NCI-H1105 (cell line): ENCODE data around the gene MAPK8.
"Not testable (repeated sequence)": the region's sequence is repeated elsewhere in the genome, so short reads cannot be mapped to it uniquely, and the experiment has no call there.

Source experiments
- DNase-seq: peaks from one replicate; lab custom pipeline; 2025; lab: John Stamatoyannopoulos, UW

Gene MAPK8

GRCh38 chr10:48306265-48306869 is at the start of gene MAPK8:
MAPK8 (plus strand) TSS chr10:48306677; CDS start chr10:48401661, 94,984 bp downstream.
- DNase-seq, result peak; percentile 71

DNA sequence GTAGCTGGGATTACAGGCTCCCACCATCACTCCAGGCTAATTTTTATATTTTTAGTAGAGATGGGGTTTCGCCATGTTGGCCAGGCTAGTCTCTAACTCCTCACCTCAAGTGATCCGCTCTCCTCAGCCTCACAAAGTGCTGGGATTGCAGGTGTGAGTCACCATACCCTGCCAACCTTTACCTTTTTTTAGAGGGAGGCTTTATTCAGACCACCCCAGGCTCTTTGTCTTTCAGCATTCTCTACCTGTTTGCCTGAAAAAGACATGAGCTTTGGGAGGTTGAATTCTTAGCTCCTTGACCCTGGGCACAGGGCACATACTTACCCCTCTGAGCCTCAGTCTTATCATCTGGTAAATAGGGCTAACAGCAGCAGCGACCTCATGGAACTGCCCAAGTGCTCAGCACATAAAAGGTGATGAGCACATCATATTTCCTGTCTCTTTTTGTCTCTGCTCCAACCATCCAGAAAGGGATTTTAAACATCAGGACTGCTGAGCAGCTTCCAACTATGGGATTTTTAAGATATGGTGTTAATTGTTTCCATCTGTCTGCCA is 49.0 kb upstream of the MAPK8 start:
- DNase-seq, result no peak

DNA sequence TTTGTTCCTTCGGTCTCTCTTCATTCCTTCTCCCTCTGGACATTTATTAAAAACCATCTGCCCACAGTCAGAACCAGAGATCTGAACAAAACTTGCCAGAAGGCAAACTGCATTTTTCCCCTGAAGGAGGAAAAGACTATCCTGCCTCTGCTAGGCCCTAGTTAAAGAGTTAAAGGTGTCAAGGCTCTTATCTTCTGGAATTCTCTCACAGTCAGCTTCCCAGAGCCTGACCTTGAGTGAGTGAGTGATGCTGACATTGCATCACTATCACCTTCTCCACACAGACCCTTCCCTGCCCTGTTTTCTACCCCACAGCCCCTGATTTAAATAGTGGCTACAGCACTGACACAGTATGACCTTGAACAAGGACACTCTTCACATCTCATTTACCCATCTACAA is 48.4 kb upstream of the MAPK8 start:
- no peak for DNase-seq

DNA sequence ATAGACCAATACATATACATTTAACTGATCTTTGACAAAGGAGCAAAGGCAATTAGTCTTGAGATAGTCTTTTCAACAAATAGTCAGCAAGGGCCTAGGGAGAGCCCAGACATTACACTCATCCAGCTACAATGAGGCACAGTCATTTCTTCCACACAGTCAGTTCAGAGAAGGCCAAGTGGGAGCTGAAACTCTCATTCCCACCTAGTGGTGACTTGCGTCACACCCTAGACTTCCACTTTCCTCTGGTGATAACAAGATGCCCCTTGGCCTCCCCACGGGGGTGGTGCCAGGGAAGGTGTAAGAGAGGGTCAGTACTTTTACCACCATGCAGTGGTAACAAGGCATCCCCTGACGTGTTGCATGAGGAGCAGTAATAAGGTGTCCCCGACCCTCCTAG is 39.9 kb upstream of the MAPK8 start:
- DNase-seq, result no peak

DNA sequence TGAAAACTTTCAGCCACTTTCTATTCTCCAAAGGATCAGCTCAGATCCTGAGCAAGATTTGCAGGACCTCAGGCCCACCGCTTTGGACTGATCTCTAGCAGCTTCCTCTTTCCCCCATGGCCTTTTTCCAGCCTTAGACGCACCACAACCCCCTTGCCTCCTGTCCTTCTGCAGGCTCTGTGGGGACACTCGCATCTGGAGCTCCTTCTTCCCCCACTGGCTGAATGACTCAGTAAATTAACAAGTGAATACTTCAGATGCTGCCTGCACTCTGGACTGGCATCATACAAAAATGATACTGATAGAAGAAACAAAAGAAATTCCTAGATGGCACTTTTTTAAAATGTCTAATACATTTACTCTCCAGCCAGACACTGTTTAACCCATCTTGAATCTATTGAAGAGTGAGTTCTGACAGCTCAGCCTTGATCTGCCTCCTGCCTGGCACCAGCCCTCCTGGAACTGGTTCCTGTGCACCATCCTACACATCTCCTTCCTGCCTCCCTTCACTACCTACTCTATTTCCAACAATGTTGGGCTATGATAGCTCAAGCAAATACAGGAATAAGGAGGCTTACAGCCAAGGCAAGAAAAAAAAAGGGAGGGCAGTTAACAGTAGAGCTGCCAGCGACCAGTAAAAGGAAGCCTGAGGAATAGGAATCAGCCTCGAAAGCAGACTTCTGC is 35.3 kb upstream of the MAPK8 start:
- no peak for DNase-seq

DNA sequence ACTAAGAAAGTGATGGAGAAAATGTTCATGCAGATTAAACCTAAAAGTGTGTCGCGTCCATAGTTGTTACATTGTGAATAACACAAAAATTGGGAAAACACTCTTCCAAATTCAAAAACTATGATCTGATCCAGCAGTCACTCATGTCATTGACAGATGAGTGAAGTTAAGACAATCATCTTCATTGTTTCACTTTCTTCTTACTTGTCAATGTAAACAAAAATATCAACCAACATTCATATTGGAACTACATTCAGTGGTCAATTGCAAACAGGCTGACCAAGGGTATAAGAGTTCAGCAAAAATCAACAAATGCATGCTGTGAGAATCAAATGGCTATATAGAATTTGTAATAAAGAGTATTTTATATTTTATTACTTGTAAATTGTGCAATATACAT is 33.8 kb upstream of the MAPK8 start:
- DNase-seq, result no peak

- no peak for DNase-seq
Measured at GRCh38 chr10:48273741-48274140, 32.7 kb upstream of the MAPK8 start.

- DNase-seq, result no peak
Measured at GRCh38 chr10:48274636-48275035, 31.8 kb upstream of the MAPK8 start, which contains the start of gene FRMPD2. FRMPD2 (minus strand) TSS chr10:48274696; CDS start chr10:48274567, 129 bp downstream.

DNA sequence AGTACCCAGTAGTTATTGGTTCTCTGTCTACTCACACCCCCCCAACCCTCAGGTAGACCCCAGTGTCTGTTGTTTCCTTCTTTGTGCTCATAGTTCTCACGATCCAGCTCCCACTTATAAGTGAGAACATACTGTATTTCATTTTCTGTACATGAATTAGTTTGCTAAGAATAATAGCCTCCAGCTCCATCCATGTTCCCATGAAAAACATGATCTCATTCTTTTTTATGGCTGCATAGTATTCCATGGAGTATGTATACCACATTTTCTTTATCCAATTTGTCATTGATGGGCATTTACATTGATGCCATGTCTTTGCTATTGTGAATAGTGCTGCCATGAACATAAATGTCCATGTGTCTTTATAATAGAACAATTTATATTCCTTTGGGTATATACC is 29.4 kb upstream of the MAPK8 start:
- DNase-seq, result no peak

- DNase-seq, result no peak
Measured at GRCh38 chr10:48279081-48279751, 27.3 kb upstream of the MAPK8 start.

- DNase-seq, result not testable (repeated sequence)
Measured at GRCh38 chr10:48281697-48282096, 24.8 kb upstream of the MAPK8 start.

DNA sequence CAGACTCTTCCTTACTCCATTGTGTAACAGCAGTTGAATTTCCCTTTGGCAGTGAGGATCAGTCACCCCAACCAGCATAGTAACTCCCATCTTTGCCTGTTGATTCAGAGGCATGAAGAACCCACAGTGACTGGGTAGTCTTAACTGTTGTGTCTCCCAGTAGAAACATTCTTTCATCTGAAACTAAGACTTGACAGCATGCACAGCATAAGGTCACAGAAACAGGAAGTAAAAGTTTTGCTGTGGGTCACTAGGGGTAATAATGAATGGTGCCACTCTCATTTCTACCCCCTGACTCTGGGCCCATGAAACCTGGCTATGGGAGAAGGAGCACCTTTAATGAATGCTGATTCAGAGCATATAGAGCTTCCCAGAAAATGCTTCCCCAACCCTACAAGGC is 23.6 kb upstream of the MAPK8 start:
- no peak for DNase-seq

DNA sequence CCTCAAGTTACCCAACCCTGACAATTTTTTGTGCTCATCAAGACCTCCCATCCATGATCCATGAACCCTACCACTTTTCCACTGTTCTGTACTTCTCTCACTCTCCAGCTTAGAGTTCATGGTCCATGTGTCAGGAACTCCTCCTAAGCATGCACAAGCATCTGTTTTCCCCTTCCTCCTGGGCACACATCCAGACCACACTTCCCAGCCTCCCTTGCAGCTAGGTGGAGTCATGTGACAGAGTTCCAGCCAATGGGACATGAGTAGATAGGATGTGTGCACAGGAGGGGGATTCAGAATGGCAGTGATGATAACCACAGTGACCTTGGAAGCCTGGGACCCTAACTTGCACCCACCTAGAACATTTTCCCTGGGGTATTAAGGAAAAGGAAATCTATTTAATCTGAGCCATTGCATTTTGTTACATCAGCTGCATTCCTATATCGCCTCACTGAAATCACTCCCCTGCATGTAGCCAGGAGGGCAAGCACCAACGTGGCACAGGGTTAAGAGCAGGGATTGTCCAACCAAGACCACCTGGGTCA is 22.4 kb upstream of the MAPK8 start:
- DNase-seq, result no peak

- DNase-seq, result no peak
Measured at GRCh38 chr10:48284811-48285210, 21.7 kb upstream of the MAPK8 start.

DNA sequence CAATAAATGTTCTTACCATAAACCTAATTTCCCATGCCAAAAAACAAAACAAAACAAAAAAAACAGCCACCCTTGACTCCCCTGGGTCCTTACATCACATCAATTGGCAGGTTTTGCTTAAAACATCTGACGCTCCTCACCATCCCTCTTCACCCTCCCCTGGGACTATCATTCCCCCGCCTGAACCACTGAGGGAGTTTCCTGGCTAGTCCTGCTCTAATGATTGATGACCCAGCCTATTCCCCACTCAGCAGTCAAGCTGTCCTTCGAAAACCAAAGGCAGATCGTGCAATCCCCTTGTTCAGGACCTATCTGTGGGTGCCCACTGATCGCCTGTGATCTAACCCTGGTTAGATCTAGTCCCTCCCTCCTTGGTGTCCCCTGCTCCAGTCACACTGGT is 20.8 kb upstream of the MAPK8 start:
- no peak for DNase-seq

DNA sequence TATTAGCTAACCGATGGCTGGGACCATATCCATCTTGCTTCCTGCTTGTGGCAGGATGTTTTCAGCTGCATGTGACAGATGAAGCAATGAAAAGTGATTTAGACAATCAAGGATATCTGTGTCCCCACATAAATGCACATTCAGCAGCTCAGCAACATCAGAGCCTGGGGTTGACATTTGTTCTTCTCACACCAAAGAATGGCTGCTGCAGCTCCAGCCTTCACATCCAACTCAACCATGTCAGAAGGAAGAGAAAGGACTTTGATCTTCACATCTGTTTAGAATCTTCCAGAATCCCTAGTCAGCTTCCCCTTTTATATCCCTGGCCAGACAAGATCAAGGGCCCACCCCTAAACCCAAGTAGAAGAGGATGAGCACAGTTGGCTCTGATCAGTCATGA is 20.1 kb upstream of the MAPK8 start:
- no peak for DNase-seq

DNA sequence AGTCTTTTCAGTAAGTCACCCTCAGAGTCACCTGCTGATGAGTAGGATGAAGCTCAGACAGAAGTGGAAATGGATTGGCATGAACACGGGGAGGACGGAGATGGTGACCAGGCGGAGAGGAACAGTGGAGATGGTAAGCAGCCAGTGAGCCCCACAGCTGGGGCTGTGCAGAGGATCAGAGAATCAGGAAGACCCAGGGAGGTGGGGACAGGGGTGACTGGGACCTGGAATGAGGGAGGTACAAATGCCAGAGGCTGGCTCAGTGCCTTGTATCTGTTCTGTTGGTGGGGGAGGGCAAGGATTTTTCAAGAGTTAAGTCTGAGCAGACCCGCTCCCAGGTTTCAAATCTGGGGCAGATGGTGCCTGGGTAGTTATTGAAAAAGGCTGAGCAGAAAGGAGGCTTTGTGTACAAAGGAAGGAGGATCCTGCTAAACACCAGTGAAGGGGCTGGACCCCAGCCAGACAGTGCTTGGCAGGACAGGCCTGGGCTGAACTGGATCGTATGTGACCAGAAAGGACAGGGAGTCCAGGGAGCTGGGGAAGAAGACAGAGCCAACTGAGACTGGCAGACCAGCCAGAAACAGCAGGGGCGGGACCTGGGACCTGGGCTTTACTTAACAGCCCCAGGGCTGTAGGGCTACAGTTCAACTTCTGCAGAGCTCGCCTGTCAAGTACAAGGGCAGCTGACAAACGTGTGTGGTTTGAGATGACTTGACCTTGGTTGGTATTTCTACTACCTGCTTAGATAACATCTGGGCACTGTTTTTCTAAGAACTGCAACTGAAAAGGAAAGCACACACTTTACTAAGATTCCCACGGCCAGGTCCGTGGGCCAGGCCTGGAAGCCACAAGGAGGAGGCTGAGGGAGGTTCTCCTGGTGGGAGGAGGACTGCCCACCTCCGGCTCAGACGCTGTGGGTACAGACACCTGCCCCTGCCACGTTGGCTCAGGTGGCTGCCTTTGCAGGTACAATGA is 18.8 kb upstream of the MAPK8 start:
- DNase-seq, result peak; percentile 38

DNA sequence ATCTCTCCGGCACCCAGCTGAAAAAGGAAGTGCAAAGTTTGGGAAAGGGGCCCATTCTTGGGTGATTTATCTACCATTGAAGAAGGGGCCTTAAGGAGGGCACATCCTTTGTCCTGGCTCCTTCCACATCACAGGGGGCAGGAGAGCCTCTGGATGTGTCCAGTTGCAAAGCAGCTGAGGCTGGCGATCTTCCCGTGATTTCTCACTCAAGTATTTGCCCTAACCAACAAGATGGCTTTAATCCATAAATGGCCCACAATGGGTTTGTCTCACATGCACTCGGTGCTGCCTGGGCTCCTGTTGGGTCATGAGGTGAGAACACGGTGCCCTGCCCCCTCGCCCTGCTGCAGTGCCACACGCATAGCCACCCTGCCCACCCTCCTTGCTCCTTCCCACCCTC is 17.8 kb upstream of the MAPK8 start:
- DNase-seq, result no peak

- DNase-seq, result no peak
Measured at GRCh38 chr10:48289501-48290238, 16.8 kb upstream of the MAPK8 start.

- DNase-seq, result no peak
Measured at GRCh38 chr10:48290286-48290685, 16.2 kb upstream of the MAPK8 start.

- DNase-seq, result no peak
Measured at GRCh38 chr10:48291190-48291589, 15.3 kb upstream of the MAPK8 start.
